Measurements from ENCODE around the gene CDH4. TPM values are rescaled to one million over a fixed set of nuclear protein-coding genes. Genes with fewer than 3 reads are reported as not detected.

CDH4 gene
- polyA plus RNA-seq, 1 donor (not counting 4 experiments of a cell fraction or from before 2014, with no cell fraction given) = 2.2 TPM

- no peaks in the 10 kb centered on the region for H3K36me3 ChIP-seq (ENCODE audit: control insufficient read depth in 2 of 2, extremely low read depth in 1 of 2, insufficient read depth in 2 of 2, low read length in 2 of 2)
- peaks cover 7% of the 10 kb centered on the region for H4K20me1 ChIP-seq (ENCODE audit: control insufficient read depth, extremely low read depth, insufficient read depth, low read length)
- H3K27me3 ChIP-seq (ENCODE audit: control insufficient read depth, extremely low read depth, insufficient read depth, low read length) = peaks cover 14% of the 10 kb centered on the region
- DNase-seq (ENCODE audit: low read depth, low spot score) (no peak), FAIRE-seq (no peak)
- peaks cover 6% of the 10 kb centered on the region for H3K9me3 ChIP-seq (ENCODE audit: control insufficient read depth, low read depth, low read length)
- H3K9me1 ChIP-seq (ENCODE audit: control insufficient read depth, extremely low read depth, insufficient read depth, low read length) = no peaks in the 10 kb centered on the region
- dilution Hi-C loops (cut with MboI; ENCODE audit: extremely low pct_ligation_motif_present, low sequenced_read_pairs) = no loop called here
- no peak overlapping the region for H3K27ac ChIP-seq (ENCODE audit: control insufficient read depth, insufficient read depth, low read length)
- H2AFZ ChIP-seq (ENCODE audit: control insufficient read depth, low read length) = no peak overlapping the region
- no peaks in the 10 kb centered on the region for H3K4me1 ChIP-seq (ENCODE audit: control insufficient read depth, extremely low read depth, insufficient read depth, low read length)
- no peak overlapping the region for H3K9ac ChIP-seq (ENCODE audit: control insufficient read depth, extremely low read depth, insufficient read depth, low read length)
- no peak for TF ChIP-seq EZH2 (IDR thresholded peaks at IDR 0.05; ENCODE audit: low read length)
- TF ChIP-seq, protein P1, sequence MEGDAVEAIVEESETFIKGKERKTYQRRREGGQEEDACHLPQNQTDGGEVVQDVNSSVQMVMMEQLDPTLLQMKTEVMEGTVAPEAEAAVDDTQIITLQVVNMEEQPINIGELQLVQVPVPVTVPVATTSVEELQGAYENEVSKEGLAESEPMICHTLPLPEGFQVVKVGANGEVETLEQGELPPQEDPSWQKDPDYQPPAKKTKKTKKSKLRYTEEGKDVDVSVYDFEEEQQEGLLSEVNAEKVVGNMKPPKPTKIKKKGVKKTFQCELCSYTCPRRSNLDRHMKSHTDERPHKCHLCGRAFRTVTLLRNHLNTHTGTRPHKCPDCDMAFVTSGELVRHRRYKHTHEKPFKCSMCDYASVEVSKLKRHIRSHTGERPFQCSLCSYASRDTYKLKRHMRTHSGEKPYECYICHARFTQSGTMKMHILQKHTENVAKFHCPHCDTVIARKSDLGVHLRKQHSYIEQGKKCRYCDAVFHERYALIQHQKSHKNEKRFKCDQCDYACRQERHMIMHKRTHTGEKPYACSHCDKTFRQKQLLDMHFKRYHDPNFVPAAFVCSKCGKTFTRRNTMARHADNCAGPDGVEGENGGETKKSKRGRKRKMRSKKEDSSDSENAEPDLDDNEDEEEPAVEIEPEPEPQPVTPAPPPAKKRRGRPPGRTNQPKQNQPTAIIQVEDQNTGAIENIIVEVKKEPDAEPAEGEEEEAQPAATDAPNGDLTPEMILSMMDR (optimal IDR thresholded peaks at IDR 0.05 in 1 of 3, IDR thresholded peaks at IDR 0.05 in 1 of 3, conservative IDR thresholded peaks at IDR 0.05 in 1 of 3; ENCODE audit: extremely low read depth in 1 of 3, insufficient read depth in 2 of 3, low read length in 3 of 3) = no peak
- no peaks in the 10 kb centered on the region for H3K79me2 ChIP-seq (ENCODE audit: control insufficient read depth, insufficient read depth, low read length)
- no peak overlapping the region for H3K4me3 ChIP-seq (ENCODE audit: control insufficient read depth in 2 of 3, extremely low read depth in 1 of 3, insufficient read depth in 2 of 3, low read depth in 1 of 3, low read length in 3 of 3)
- no peak overlapping the region for H3K4me2 ChIP-seq (ENCODE audit: control insufficient read depth, extremely low read depth, insufficient read depth, low read depth, low read length)
These were observed 635.6 kb downstream of the CDH4 start for GRCh38 chr20:61887596-61888093.

DNA sequence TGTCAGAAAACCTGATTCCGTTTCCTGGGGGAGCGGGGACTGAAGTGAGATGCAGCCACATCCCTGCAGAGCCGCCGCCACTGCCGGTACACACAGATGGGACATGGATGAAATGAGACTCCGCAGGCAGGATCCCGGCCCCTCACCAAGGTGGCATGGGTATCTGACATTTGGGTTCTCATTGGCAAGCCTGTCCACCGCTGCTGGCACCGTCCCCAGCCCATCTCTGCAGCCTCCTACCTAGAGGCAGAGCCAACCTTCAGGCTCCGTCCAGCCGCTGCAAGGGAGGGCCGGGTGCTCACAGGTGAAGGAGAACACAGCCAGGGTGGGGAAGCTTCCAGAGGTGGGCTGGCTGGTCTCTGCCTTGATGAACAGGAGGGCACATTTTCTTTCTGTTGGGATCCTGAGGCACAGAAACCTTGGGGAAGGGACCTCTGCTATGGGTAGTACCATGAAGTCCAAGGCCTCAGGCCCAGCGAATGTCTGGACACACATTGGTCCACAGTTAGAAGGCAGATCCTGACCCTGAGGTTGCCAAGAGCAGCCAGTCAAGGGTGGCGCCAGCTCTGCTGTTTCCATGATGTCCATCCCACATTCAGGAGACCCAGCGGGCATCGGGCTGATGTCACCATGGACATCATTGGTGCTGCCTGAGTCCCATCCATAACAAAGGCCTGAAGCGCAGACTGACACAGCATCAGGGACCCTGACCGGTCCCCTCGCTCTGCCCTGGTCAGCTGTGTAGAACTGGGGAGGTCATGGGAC is 636.2 kb downstream of the CDH4 start:
- DNase-seq (ENCODE audit: low read depth, low spot score) (no peak), FAIRE-seq (no peak)
- TF ChIP-seq, protein P1 (optimal IDR thresholded peaks at IDR 0.05 in 1 of 3, IDR thresholded peaks at IDR 0.05 in 1 of 3, conservative IDR thresholded peaks at IDR 0.05 in 1 of 3; ENCODE audit: extremely low read depth in 1 of 3, insufficient read depth in 2 of 3, low read length in 3 of 3) = no peak
- no peak for TF ChIP-seq EZH2 (IDR thresholded peaks at IDR 0.05; ENCODE audit: low read length)
- dilution Hi-C loops (cut with MboI; ENCODE audit: extremely low pct_ligation_motif_present, low sequenced_read_pairs) = no loop called here
- Histone ChIP-seq H2AFZ (ENCODE audit: control insufficient read depth, low read length) (no peak overlapping the region), H3K27me3 (ENCODE audit: control insufficient read depth, extremely low read depth, insufficient read depth, low read length) (peaks cover 14% of the 10 kb centered on the region), H3K9me3 (ENCODE audit: control insufficient read depth, low read depth, low read length) (peaks cover 6% of the 10 kb centered on the region), H3K4me2 (ENCODE audit: control insufficient read depth, extremely low read depth, insufficient read depth, low read depth, low read length) (no peak overlapping the region), H3K27ac (ENCODE audit: control insufficient read depth, insufficient read depth, low read length) (no peak overlapping the region), H4K20me1 (ENCODE audit: control insufficient read depth, extremely low read depth, insufficient read depth, low read length) (peaks cover 7% of the 10 kb centered on the region), H3K79me2 (ENCODE audit: control insufficient read depth, insufficient read depth, low read length) (no peaks in the 10 kb centered on the region), H3K9ac (ENCODE audit: control insufficient read depth, extremely low read depth, insufficient read depth, low read length) (no peak overlapping the region), H3K4me3 (ENCODE audit: control insufficient read depth in 2 of 3, extremely low read depth in 1 of 3, insufficient read depth in 2 of 3, low read depth in 1 of 3, low read length in 3 of 3) (no peak overlapping the region), H3K9me1 (ENCODE audit: control insufficient read depth, extremely low read depth, insufficient read depth, low read length) (no peaks in the 10 kb centered on the region), H3K4me1 (ENCODE audit: control insufficient read depth, extremely low read depth, insufficient read depth, low read length) (no peaks in the 10 kb centered on the region), H3K36me3 (ENCODE audit: control insufficient read depth in 2 of 2, extremely low read depth in 1 of 2, insufficient read depth in 2 of 2, low read length in 2 of 2) (no peaks in the 10 kb centered on the region)

Data from keratinocyte (primary cell).